IMR-90 (cell line): ENCODE data around the gene ZNF268. TPM values are rescaled to one million over a fixed set of nuclear protein-coding genes. Genes with fewer than 3 reads are reported as not detected.

Source experiments
- ATAC-seq: fragments of 200-7000 bp; cut with Tn5 transposase; 2 replicates; pipeline ENCODE4 v1.9.1; 2020; ENCODE audit warnings: low read depth, mild to moderate bottlenecking, moderate library complexity
- BruUV-seq: library from RNA; stranded (reverse); fragments of 400-500 nt; replicated peaks from 2 replicates; lab custom pipeline; 2021; lab: Mats Ljungman, UMichigan
- CTCF ChIA-PET: fragments of 300-600 bp; formaldehyde crosslinking; extraction: SDS; loops from one replicate; lab custom pipeline; 2021; ENCODE audit warnings: antibody characterized with exemption; lab: Yijun Ruan, JAX
- POLR2A ChIA-PET: fragments of 300-600 bp; sonication (Branson Sonifier 250); formaldehyde crosslinking; loops from one replicate; lab custom pipeline; 2022; ENCODE audit warnings: antibody characterized with exemption; ENCODE audit not compliant: unreplicated experiment; lab: Charles Lee
- DNase-seq: peaks from one replicate; pipeline ENCODE4 v3.0.0; 2013
- H2AFZ ChIP-seq: replicated peaks from 2 replicates; pipeline ENCODE3; 2013; ENCODE audit warnings: low read length, mild to moderate bottlenecking; ENCODE audit not compliant: poor library complexity
- H2AK5ac ChIP-seq: 2 replicates; pipeline ENCODE4 v1.6.1; 2013; ENCODE audit warnings: low read depth, low read length, inconsistent platforms
- H2AK9ac ChIP-seq: replicated peaks from 2 replicates; pipeline ENCODE3; 2013; ENCODE audit warnings: mild to moderate bottlenecking, low read depth, low read length, moderate library complexity; ENCODE audit not compliant: poor library complexity
- H2BK120ac ChIP-seq: 2 replicates; pipeline ENCODE4 v1.6.1; 2013; ENCODE audit warnings: low read depth, low read length, inconsistent platforms
- H2BK15ac ChIP-seq: 3 replicates; pipeline ENCODE4 v1.6.1; 2013; ENCODE audit warnings: low read depth, low read length, inconsistent platforms
- H2BK20ac ChIP-seq: 2 replicates; pipeline ENCODE4 v1.6.1; 2013; ENCODE audit warnings: low read depth, mild to moderate bottlenecking, inconsistent platforms, low read length, moderate library complexity
- H2BK5ac ChIP-seq: 2 replicates; pipeline ENCODE4 v1.6.1; 2013; ENCODE audit warnings: mild to moderate bottlenecking, low read depth, low read length, inconsistent platforms; ENCODE audit not compliant: poor library complexity, severe bottlenecking
- H3K14ac ChIP-seq: replicated peaks from 2 replicates; pipeline ENCODE4 v1.6.1; 2013; ENCODE audit warnings: low read depth, low read length, inconsistent platforms
- H3K18ac ChIP-seq: 2 replicates; pipeline ENCODE4 v1.6.1; 2013; ENCODE audit warnings: low read depth, low read length, control low read depth
- H3K23ac ChIP-seq: 2 replicates; pipeline ENCODE4 v1.6.1; 2013; ENCODE audit warnings: low read depth, low read length, inconsistent platforms
- H3K27ac ChIP-seq: 2 replicates; pipeline ENCODE4 v1.5.1; 2013; ENCODE audit warnings: mild to moderate bottlenecking, control low read depth, low read length; ENCODE audit not compliant: insufficient read depth
- H3K27me3 ChIP-seq: 2 replicates; pipeline ENCODE4 v1.6.1; 2013; ENCODE audit warnings: low read length; ENCODE audit not compliant: control insufficient read depth, insufficient read depth
- H3K36me3 ChIP-seq: 2 replicates; pipeline ENCODE4 v1.6.1; 2013; ENCODE audit warnings: low read length, mixed read lengths; ENCODE audit not compliant: control insufficient read depth, insufficient read depth
- H3K4ac ChIP-seq: 2 replicates; pipeline ENCODE4 v1.6.1; 2013; ENCODE audit warnings: low read depth, low read length, inconsistent platforms
- H3K4me1 ChIP-seq: 2 replicates; pipeline ENCODE4 v1.6.1; 2013; ENCODE audit warnings: low read length, mixed read lengths; ENCODE audit not compliant: control insufficient read depth, insufficient read depth
- H3K4me2 ChIP-seq: 2 replicates; pipeline ENCODE4 v1.6.1; 2013; ENCODE audit warnings: low read depth, mild to moderate bottlenecking, control low read depth, low read length, moderate library complexity
- H3K4me3 ChIP-seq: 2 replicates; pipeline ENCODE4 v1.5.1; 2013; ENCODE audit warnings: low read depth, mild to moderate bottlenecking, control low read depth, low read length, moderate library complexity; ENCODE audit not compliant: insufficient read depth
- H3K56ac ChIP-seq: 2 replicates; pipeline ENCODE4 v1.6.1; 2013; ENCODE audit warnings: low read length, inconsistent platforms; ENCODE audit not compliant: insufficient read depth; ENCODE audit errors: extremely low read depth
- H3K79me1 ChIP-seq, 2 experiments: 2 replicates each; pipeline ENCODE4 v1.6.1; 2013; ENCODE audit warnings: low read length in 2 of 2, inconsistent platforms in 1 of 2, low read depth in 1 of 2
- H3K9ac ChIP-seq: 2 replicates; pipeline ENCODE4 v1.6.1; 2013; ENCODE audit warnings: low read depth, low read length, control low read depth
- H3K9me1 ChIP-seq: 2 replicates; pipeline ENCODE4 v1.6.1; 2013; ENCODE audit warnings: low read length, inconsistent platforms; ENCODE audit not compliant: insufficient read depth
- H3K9me3 ChIP-seq: 2 replicates; pipeline ENCODE4 v1.6.1; 2013; ENCODE audit warnings: low read length; ENCODE audit not compliant: control insufficient read depth, insufficient read depth
- H4K20me1 ChIP-seq: 2 replicates; pipeline ENCODE4 v1.6.1; 2013; ENCODE audit warnings: low read length, inconsistent platforms; ENCODE audit not compliant: insufficient read depth
- H4K5ac ChIP-seq: 2 replicates; pipeline ENCODE4 v1.6.1; 2013; ENCODE audit warnings: mild to moderate bottlenecking, low read depth, low read length, control low read depth
- H4K8ac ChIP-seq, 2 experiments: 2 replicates each; pipeline ENCODE4 v1.6.1; 2013; ENCODE audit warnings: low read depth in 2 of 2, low read length in 2 of 2, control low read depth in 1 of 2, inconsistent platforms in 1 of 2
- H4K91ac ChIP-seq: 2 replicates; pipeline ENCODE4 v1.6.1; 2013; ENCODE audit warnings: low read depth, low read length, inconsistent platforms; ENCODE audit not compliant: insufficient read depth
- CEBPB ChIP-seq: IDR thresholded peaks from 2 replicates; pipeline ENCODE4 v1.6.1; 2012; ENCODE audit warnings: low read depth, low read length, improper control_type of control experiment
- CHD1 ChIP-seq: IDR thresholded peaks from 2 replicates; pipeline ENCODE4 v1.6.1; 2012; ENCODE audit warnings: low read depth, low read length, improper control_type of control experiment
- FOS ChIP-seq: fragments of 150-350 bp; IDR thresholded peaks from 2 replicates; pipeline ENCODE4 v1.6.1; 2016; ENCODE audit warnings: low read depth, low read length
- MAFK ChIP-seq: IDR thresholded peaks from 2 replicates; pipeline ENCODE4 v1.6.1; 2012; ENCODE audit warnings: low read depth, low read length, improper control_type of control experiment
- NFE2L2 ChIP-seq: fragments of 150-350 bp; IDR thresholded peaks from 2 replicates; pipeline ENCODE4 v1.6.1; 2016; ENCODE audit warnings: low read depth, mild to moderate bottlenecking, low read length
- RAD21 ChIP-seq: IDR thresholded peaks from 2 replicates; pipeline ENCODE4 v1.6.1; 2012; ENCODE audit warnings: low read length, improper control_type of control experiment
- RCOR1 ChIP-seq: IDR thresholded peaks from 2 replicates; pipeline ENCODE4 v1.6.1; 2012; ENCODE audit warnings: mild to moderate bottlenecking, low read length, improper control_type of control experiment; ENCODE audit not compliant: insufficient replicate concordance
- RFX5 ChIP-seq: IDR thresholded peaks from 2 replicates; pipeline ENCODE4 v1.8.0; 2012; ENCODE audit warnings: low read depth, mild to moderate bottlenecking, low read length, moderate library complexity
- SMC3 ChIP-seq: fragments of 150-350 bp; IDR thresholded peaks from 2 replicates; pipeline ENCODE4 v1.6.1; 2016; ENCODE audit warnings: low read depth, mild to moderate bottlenecking, antibody characterized with exemption, low read length, moderate library complexity
- whole genome bisulfite sequencing, 2 experiments: methylation state at CpG; one replicate each; pipeline versions ENCODE4 v1.1.5 to v1.1.7; 2013; ENCODE audit warnings: missing lambda C conversion rate in 2 of 2; ENCODE audit not compliant: insufficient read length in 1 of 2; ENCODE audit errors: extremely low coverage in 2 of 2; 5-methylcytosine and 5-hydroxymethylcytosine counted together
- dilution Hi-C: fragments of 300-500 bp; cut with HindIII; formaldehyde crosslinking; loops from one replicate; pipeline ENCODE4 v1.14.3; 2018; ENCODE audit warnings: low sequenced_read_pairs; ENCODE audit not compliant: unreplicated experiment
- in situ Hi-C: fragments of 300-500 bp; cut with MboI; formaldehyde crosslinking; loops from 3 replicates; pipeline ENCODE4 v1.14.3; 2019; ENCODE audit warnings: low sequenced_read_pairs, inconsistent platforms, mixed read lengths
- intact Hi-C: fragments of 100-400 bp; cut with micrococcal nuclease; formaldehyde crosslinking; loops from 2 replicates; pipeline ENCODE4 v1.10.0; 2022
- polyA plus RNA-seq, 3 experiments: library from polyadenylated mRNA; depleted of rRNA; stranded (reverse); fragments of >200 nt; gene quantifications; 2 replicates each; pipeline ENCODE4 v1.2.3, GENCODE V29; 2012; ENCODE audit warnings: low replicate concordance in 1 of 3
- total RNA-seq: library from RNA; depleted of rRNA; stranded (reverse); fragments of >200 nt; gene quantifications from 2 replicates; pipeline ENCODE4 v1.2.3, GENCODE V29; 2012
- TF ChIP-seq, protein P1 (sequence below): fragments of 150-350 bp; IDR thresholded peaks from 2 replicates; pipeline ENCODE4 v1.6.1; 2016; ENCODE audit warnings: low read depth, mild to moderate bottlenecking, low read length, moderate library complexity, borderline replicate concordance
- TF ChIP-seq, protein P2 (sequence below): conservative IDR thresholded peaks from 2 replicates; pipeline ENCODE4 v1.5.1; 2012; ENCODE audit warnings: mild to moderate bottlenecking, low read depth, low read length, improper control_type of control experiment
- TF ChIP-seq, protein P3 (sequence below): fragments of 150-350 bp; IDR thresholded peaks from 2 replicates; pipeline ENCODE4 v1.6.1; 2017; ENCODE audit warnings: mild to moderate bottlenecking, antibody characterized with exemption, low read length, low read depth

Gene ZNF268
- total and polyA plus RNA-seq, 2 of the 4 experiments (the other 2 are of a cell fraction): 6.7 to 54.5 TPM

DNA sequence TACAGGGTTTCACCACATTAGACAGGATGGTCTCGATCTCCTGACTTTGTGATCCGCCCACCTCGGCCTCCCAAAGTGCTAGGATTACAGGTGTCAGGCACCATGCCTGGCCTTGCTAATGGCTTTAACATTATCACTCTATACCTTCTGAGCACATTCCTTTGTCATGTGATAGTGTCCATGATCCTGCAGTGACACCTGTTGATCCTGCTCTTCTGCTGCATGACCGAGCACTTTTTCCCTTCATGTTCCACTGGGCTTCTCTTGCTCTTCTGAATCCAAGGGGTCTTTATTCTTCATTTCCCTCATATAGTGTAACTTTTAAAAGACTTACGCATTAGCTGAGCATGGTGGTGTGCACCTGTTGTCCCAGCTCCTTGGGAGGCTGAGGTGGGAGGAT lies 11.6 kb downstream of the ZNF268 start:
- no peak overlapping the region for H2AK9ac ChIP-seq
- no peak overlapping the region for H2AFZ ChIP-seq
- no peak overlapping the region for H3K56ac ChIP-seq
- no peaks in the 10 kb centered on the region for H3K27me3 ChIP-seq
- H2BK15ac ChIP-seq: no peak overlapping the region
- no peak overlapping the region for H3K27ac ChIP-seq
- H3K4me2 ChIP-seq: no peak overlapping the region
- peaks cover 68% of the 10 kb centered on the region for H3K36me3 ChIP-seq
- H2BK5ac ChIP-seq: no peak overlapping the region
- H2BK20ac ChIP-seq: no peak overlapping the region
- H3K9me1 ChIP-seq: no peaks in the 10 kb centered on the region
- no peak overlapping the region for H3K4ac ChIP-seq
- H2AK5ac ChIP-seq: no peak overlapping the region
- H2BK120ac ChIP-seq: no peak overlapping the region
- H3K9me3 ChIP-seq: peaks cover 69% of the 10 kb centered on the region
- H3K18ac ChIP-seq: no peak overlapping the region
- in situ Hi-C loops: no loop called here
- no peak overlapping the region for H3K4me3 ChIP-seq
- intact Hi-C loops: no loop called here
- H4K20me1 ChIP-seq: no peaks in the 10 kb centered on the region
- TF ChIP-seq CHD1: no peak
- TF ChIP-seq, protein P1, sequence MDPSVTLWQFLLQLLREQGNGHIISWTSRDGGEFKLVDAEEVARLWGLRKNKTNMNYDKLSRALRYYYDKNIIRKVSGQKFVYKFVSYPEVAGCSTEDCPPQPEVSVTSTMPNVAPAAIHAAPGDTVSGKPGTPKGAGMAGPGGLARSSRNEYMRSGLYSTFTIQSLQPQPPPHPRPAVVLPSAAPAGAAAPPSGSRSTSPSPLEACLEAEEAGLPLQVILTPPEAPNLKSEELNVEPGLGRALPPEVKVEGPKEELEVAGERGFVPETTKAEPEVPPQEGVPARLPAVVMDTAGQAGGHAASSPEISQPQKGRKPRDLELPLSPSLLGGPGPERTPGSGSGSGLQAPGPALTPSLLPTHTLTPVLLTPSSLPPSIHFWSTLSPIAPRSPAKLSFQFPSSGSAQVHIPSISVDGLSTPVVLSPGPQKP: no peak
- TF ChIP-seq SMC3: no peak
- no peak for TF ChIP-seq MAFK
- TF ChIP-seq, protein P2, sequence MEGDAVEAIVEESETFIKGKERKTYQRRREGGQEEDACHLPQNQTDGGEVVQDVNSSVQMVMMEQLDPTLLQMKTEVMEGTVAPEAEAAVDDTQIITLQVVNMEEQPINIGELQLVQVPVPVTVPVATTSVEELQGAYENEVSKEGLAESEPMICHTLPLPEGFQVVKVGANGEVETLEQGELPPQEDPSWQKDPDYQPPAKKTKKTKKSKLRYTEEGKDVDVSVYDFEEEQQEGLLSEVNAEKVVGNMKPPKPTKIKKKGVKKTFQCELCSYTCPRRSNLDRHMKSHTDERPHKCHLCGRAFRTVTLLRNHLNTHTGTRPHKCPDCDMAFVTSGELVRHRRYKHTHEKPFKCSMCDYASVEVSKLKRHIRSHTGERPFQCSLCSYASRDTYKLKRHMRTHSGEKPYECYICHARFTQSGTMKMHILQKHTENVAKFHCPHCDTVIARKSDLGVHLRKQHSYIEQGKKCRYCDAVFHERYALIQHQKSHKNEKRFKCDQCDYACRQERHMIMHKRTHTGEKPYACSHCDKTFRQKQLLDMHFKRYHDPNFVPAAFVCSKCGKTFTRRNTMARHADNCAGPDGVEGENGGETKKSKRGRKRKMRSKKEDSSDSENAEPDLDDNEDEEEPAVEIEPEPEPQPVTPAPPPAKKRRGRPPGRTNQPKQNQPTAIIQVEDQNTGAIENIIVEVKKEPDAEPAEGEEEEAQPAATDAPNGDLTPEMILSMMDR: no peak
- TF ChIP-seq NFE2L2: no peak
- no peak for TF ChIP-seq FOS
- no peak for TF ChIP-seq RCOR1
- TF ChIP-seq, protein P3, sequence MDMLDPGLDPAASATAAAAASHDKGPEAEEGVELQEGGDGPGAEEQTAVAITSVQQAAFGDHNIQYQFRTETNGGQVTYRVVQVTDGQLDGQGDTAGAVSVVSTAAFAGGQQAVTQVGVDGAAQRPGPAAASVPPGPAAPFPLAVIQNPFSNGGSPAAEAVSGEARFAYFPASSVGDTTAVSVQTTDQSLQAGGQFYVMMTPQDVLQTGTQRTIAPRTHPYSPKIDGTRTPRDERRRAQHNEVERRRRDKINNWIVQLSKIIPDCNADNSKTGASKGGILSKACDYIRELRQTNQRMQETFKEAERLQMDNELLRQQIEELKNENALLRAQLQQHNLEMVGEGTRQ: no peak
- no peak for TF ChIP-seq RAD21
- no peak for TF ChIP-seq CEBPB
- TF ChIP-seq RFX5: no peak
- H4K5ac ChIP-seq: no peak overlapping the region
- POLR2A ChIA-PET: no interaction called here
- no TSS peak for BruUV-seq
- H3K79me1 ChIP-seq: peaks cover 0 to 4% of the 10 kb centered on the region in 2 experiments; a peak in 2 of 4 replicates
- ATAC-seq (no peak), DNase-seq (no peak)
- dilution Hi-C loops: no loop called here
- H4K91ac ChIP-seq: no peak overlapping the region
- H3K4me1 ChIP-seq: no peaks in the 10 kb centered on the region
- CTCF ChIA-PET: no interaction called here
- no peak overlapping the region for H3K14ac ChIP-seq
- no peak overlapping the region for H3K9ac ChIP-seq
- 100% methylated on average over 3 of the region's 5 CpGs; no CpG with 5 or more reads in 1 of the 2 experiments for whole genome bisulfite sequencing, 2 experiments
- no peak overlapping the region for H3K23ac ChIP-seq
- H4K8ac ChIP-seq: no peak overlapping the region
